HG03565 (cell line): ENCODE data around the gene SHB.
"Not testable (repeated sequence)": the region's sequence is repeated elsewhere in the genome, so short reads cannot be mapped to it uniquely, and the experiment has no call there.

Experiments used
- ATAC-seq: cut with Tn5 transposase; IDR thresholded peaks from one replicate; pipeline ENCODE4 v1.9.1; 2021; ENCODE audit warnings: mild to moderate bottlenecking, moderate library complexity; ENCODE audit not compliant: unreplicated experiment

SHB gene

GRCh38 chr9:37908283-37908682 lies 160.7 kb downstream of the SHB start:
- no peak for ATAC-seq

- no peak for ATAC-seq
Observed at GRCh38 chr9:37906312-37907239, 162.5 kb downstream of the SHB start.

GRCh38 chr9:37905776-37906175 lies 163.3 kb downstream of the SHB start:
- no peak for ATAC-seq

GRCh38 chr9:37905131-37905505 lies 163.9 kb downstream of the SHB start:
- no peak for ATAC-seq

- ATAC-seq = no peak
Observed at GRCh38 chr9:37904445-37905130, 164.4 kb downstream of the SHB start.

- ATAC-seq = peak; percentile 81
Observed at GRCh38 chr9:37903647-37904444, 165.2 kb downstream of the SHB start, which contains the start of gene SLC25A51. TSS of gene SLC25A51 (minus strand) at chr9:37904127. CDS start at chr9:37888550, 15,577 bp downstream.

GRCh38 chr9:37902796-37903646 lies 166.0 kb downstream of the SHB start:
- peak; percentile 3 for ATAC-seq

- ATAC-seq = no peak
Observed at GRCh38 chr9:37902131-37902530, 166.9 kb downstream of the SHB start.

GRCh38 chr9:37899041-37899440 lies 170.0 kb downstream of the SHB start:
- no peak for ATAC-seq

GRCh38 chr9:37897665-37898064 lies 171.4 kb downstream of the SHB start:
- no peak for ATAC-seq

- no peak for ATAC-seq
Observed at GRCh38 chr9:37892063-37892462, 177.0 kb downstream of the SHB start.

GRCh38 chr9:37891042-37891441 lies 178.0 kb downstream of the SHB start:
- not testable (repeated sequence) for ATAC-seq

- no peak for ATAC-seq
Observed at GRCh38 chr9:37889536-37889935, 179.5 kb downstream of the SHB start.

- ATAC-seq = not testable (repeated sequence)
Observed at GRCh38 chr9:37887977-37888583, 180.9 kb downstream of the SHB start.

- no peak for ATAC-seq
Observed at GRCh38 chr9:37880916-37881479, 188.0 kb downstream of the SHB start.

- no peak for ATAC-seq
Observed at GRCh38 chr9:37876376-37876775, 192.7 kb downstream of the SHB start.

GRCh38 chr9:37873955-37874354 lies 195.1 kb downstream of the SHB start:
- no peak for ATAC-seq

GRCh38 chr9:37870799-37871176 lies 198.2 kb downstream of the SHB start:
- no peak for ATAC-seq

GRCh38 chr9:37870081-37870798 lies 198.8 kb downstream of the SHB start:
- ATAC-seq = no peak
